IPS-18c (cell line): ENCODE results near the gene GALNS.

Source experiments
- H3K4me3 ChIP-seq: 2 replicates; pipeline ENCODE4 v1.7.0; 2013; ENCODE audit warnings: low read depth, mild to moderate bottlenecking, low read length, moderate library complexity; ENCODE audit not compliant: insufficient read depth
- H3K9me3 ChIP-seq: one replicate; pipeline ENCODE4 v1.6.1; 2013; ENCODE audit warnings: mild to moderate bottlenecking, low read length, moderate library complexity; ENCODE audit not compliant: control insufficient read depth, insufficient read depth

The GALNS gene

GRCh38 chr16:88819126-88819525, 37.6 kb downstream of the GALNS start:
- Histone ChIP-seq H3K9me3 (no peaks in the 10 kb centered on the region), H3K4me3 (no peak overlapping the region)

GRCh38 chr16:88818575-88818874, 38.2 kb downstream of the GALNS start:
- Histone ChIP-seq H3K4me3 (no peak overlapping the region), H3K9me3 (no peaks in the 10 kb centered on the region)

GRCh38 chr16:88817785-88818574, 38.8 kb downstream of the GALNS start:
- no peak overlapping the region for H3K4me3 ChIP-seq
- no peaks in the 10 kb centered on the region for H3K9me3 ChIP-seq

- no peaks in the 10 kb centered on the region for H3K9me3 ChIP-seq
- no peak overlapping the region for H3K4me3 ChIP-seq
Measured at GRCh38 chr16:88816736-88817535, 39.8 kb downstream of the GALNS start.

- H3K9me3 ChIP-seq: no peaks in the 10 kb centered on the region
Measured at GRCh38 chr16:88815901-88816589, 40.7 kb downstream of the GALNS start.

GRCh38 chr16:88815227-88815626, 41.5 kb downstream of the GALNS start:
- no peaks in the 10 kb centered on the region for H3K9me3 ChIP-seq

More at GRCh38 chr16:88815901-88816589, 40.7 kb downstream of the GALNS start:
- H3K4me3 ChIP-seq: no peak overlapping the region

GRCh38 chr16:88814144-88814502, 42.6 kb downstream of the GALNS start:
- H3K9me3 ChIP-seq: no peaks in the 10 kb centered on the region
- no peak overlapping the region for H3K4me3 ChIP-seq

More at GRCh38 chr16:88815227-88815626, 41.5 kb downstream of the GALNS start:
- H3K4me3 ChIP-seq: no peak overlapping the region

- no peak overlapping the region for H3K4me3 ChIP-seq
- no peaks in the 10 kb centered on the region for H3K9me3 ChIP-seq
Measured at GRCh38 chr16:88813269-88814143, 43.2 kb downstream of the GALNS start.

- H3K9me3 ChIP-seq: no peaks in the 10 kb centered on the region
- peak overlapping the region; percentile 71; the same call in 1 of the 2 replicates for H3K4me3 ChIP-seq
Measured at GRCh38 chr16:88812513-88813268, 44.1 kb downstream of the GALNS start.

- H3K4me3 ChIP-seq: peak within 1 kb of the TSS; percentile 71
Measured at GRCh38 chr16:88811769-88812512, 44.8 kb downstream of the GALNS start, which contains the start of gene APRT. APRT (minus strand) TSS chr16:88811928; CDS start chr16:88811899, 29 bp downstream.

GRCh38 chr16:88810912-88811768, 45.6 kb downstream of the GALNS start:
- Histone ChIP-seq H3K4me3 (peak overlapping the region; percentile 71), H3K9me3 (no peaks in the 10 kb centered on the region)

More at GRCh38 chr16:88811769-88812512, 44.8 kb downstream of the GALNS start, which contains the start of gene APRT:
- no peaks in the 10 kb centered on the region for H3K9me3 ChIP-seq

GRCh38 chr16:88810166-88810911, 46.4 kb downstream of the GALNS start:
- Histone ChIP-seq H3K4me3 (peak overlapping the region; percentile 71), H3K9me3 (no peaks in the 10 kb centered on the region)

- Histone ChIP-seq H3K4me3 (no peak overlapping the region), H3K9me3 (no peaks in the 10 kb centered on the region)
Measured at GRCh38 chr16:88809676-88810165, 47.0 kb downstream of the GALNS start.

- Histone ChIP-seq H3K4me3 (no peak overlapping the region), H3K9me3 (no peaks in the 10 kb centered on the region)
Measured at GRCh38 chr16:88809068-88809675, 47.6 kb downstream of the GALNS start.
